ENCODE results near the gene POLR3A. TPM values are rescaled to one million over a fixed set of nuclear protein-coding genes. Genes with fewer than 3 reads are reported as not detected.
A peak's percentile ranks its signal among the peaks of the same experiment; 100 is the strongest.
"Not testable (repeated sequence)": the region's sequence is repeated elsewhere in the genome, so short reads cannot be mapped to it uniquely, and the experiment has no call there.

The POLR3A gene
- total RNA-seq, 2 experiments from 2014 or later, result 16.6 to 17.0 TPM

GRCh38 chr10:78064919-78065318 lies 35.6 kb upstream of the POLR3A start:
- intact Hi-C loops (cut with micrococcal nuclease); CTCF ChIA-PET; DNase-seq; POLR2A ChIA-PET; H3K4me1 Mint-ChIP-seq (ENCODE audit: low read depth); H3K9me3 Mint-ChIP-seq; H3K4me3 Mint-ChIP-seq; H3K27ac Mint-ChIP-seq; H3K27me3 Mint-ChIP-seq; H3K36me3 Mint-ChIP-seq: not testable (repeated sequence)

DNA sequence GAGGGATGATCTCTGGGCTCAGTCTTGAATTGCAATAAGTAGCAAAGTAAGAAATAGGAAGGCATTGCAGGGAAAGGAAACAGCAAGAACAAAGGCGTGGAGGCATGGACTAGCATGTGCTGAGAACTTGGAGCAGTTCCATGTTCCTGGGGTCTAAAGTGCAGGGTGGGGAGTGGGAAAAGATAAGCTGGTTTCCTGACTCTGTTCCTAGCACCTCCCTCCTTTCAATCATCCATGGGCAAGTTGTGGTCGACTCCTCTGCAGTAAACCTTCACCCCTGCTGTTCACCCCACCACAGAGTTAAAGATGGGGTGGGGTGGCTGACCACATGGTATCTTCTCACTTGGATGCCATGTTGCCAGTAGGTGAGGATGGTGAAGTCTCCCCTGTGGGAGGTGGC lies 33.9 kb upstream of the POLR3A start:
- Mint-ChIP-seq H3K36me3 (no peaks in the 10 kb centered on the region), H3K4me3 (no peak overlapping the region), H3K27me3 (peaks cover 7% of the 10 kb centered on the region), H3K9me3 (no peaks in the 10 kb centered on the region), H3K27ac (no peak overlapping the region), H3K4me1 (ENCODE audit: low read depth) (no peaks in the 10 kb centered on the region)
- DNase-seq, result no peak
- intact Hi-C loops (cut with micrococcal nuclease), result no loop called here
- POLR2A ChIA-PET, result no interaction called here
- CTCF ChIA-PET, result no interaction called here

GRCh38 chr10:78062296-78062695 lies 33.0 kb upstream of the POLR3A start:
- Mint-ChIP-seq H3K4me1 (ENCODE audit: low read depth) (no peaks in the 10 kb centered on the region), H3K36me3 (no peaks in the 10 kb centered on the region), H3K9me3 (no peaks in the 10 kb centered on the region), H3K27me3 (peaks cover 7% of the 10 kb centered on the region), H3K4me3 (no peak overlapping the region), H3K27ac (no peak overlapping the region)
- intact Hi-C loops (cut with micrococcal nuclease), result no loop called here
- no peak for DNase-seq
- CTCF ChIA-PET, result interaction anchor here (1.8 kb wide), 1 partner anchor 15 kb away, joined by 16 read pairs; no protein-coding TSS in a partner anchor
- POLR2A ChIA-PET, result no interaction called here

- no peaks in the 10 kb centered on the region for H3K9me3 Mint-ChIP-seq
- DNase-seq, result no peak
- intact Hi-C loops (cut with micrococcal nuclease), result no loop called here
- no peak overlapping the region for H3K27ac Mint-ChIP-seq
- no peaks in the 10 kb centered on the region for H3K4me1 Mint-ChIP-seq (ENCODE audit: low read depth)
- ChIA-PET POLR2A (no interaction called here), CTCF (no interaction called here)
- H3K4me3 Mint-ChIP-seq, result no peak overlapping the region
- H3K36me3 Mint-ChIP-seq, result no peaks in the 10 kb centered on the region
- H3K27me3 Mint-ChIP-seq, result peaks cover 6% of the 10 kb centered on the region
Observed at GRCh38 chr10:78059906-78060702, 30.8 kb upstream of the POLR3A start.

DNA sequence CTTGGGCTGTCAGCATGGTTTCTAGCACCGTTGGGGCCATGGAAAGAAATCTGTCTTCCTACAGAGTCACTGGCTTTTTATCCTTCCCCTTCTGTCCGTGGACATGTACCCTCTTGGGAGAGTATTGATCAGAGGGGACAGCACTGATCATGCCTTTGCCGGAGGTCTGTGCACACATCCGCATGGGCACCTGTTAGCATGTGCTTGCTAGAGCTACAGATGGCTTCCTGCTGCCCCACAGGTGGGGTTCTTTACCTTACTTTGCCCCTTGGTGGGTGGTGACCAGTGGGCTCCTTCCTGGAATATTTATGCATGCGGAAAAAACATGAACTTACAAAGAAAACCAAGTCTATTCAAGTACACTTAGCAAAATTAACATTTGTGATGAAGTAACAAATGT lies 29.2 kb upstream of the POLR3A start:
- Mint-ChIP-seq H3K4me3 (no peak overlapping the region), H3K36me3 (no peaks in the 10 kb centered on the region), H3K27ac (no peak overlapping the region), H3K4me1 (ENCODE audit: low read depth) (no peaks in the 10 kb centered on the region), H3K27me3 (peaks cover 6% of the 10 kb centered on the region), H3K9me3 (no peaks in the 10 kb centered on the region)
- intact Hi-C loops (cut with micrococcal nuclease), result no loop called here
- DNase-seq, result no peak
- POLR2A ChIA-PET, result no interaction called here
- CTCF ChIA-PET, result interaction anchor here (0.7 to 1.8 kb wide), 2 partner anchors 10 to 605 kb away, joined by 4 read pairs; no protein-coding TSS in a partner anchor

GRCh38 chr10:78053211-78053868 lies 24.0 kb upstream of the POLR3A start:
- Mint-ChIP-seq H3K27me3 (no peaks in the 10 kb centered on the region), H3K9me3 (no peaks in the 10 kb centered on the region), H3K36me3 (no peaks in the 10 kb centered on the region), H3K4me3 (no peak overlapping the region), H3K27ac (no peak overlapping the region), H3K4me1 (ENCODE audit: low read depth) (no peaks in the 10 kb centered on the region)
- ChIA-PET CTCF (interaction anchor here (1.0 to 1.7 kb wide), 2 partner anchors 1142 to 1149 kb away, joined by 4 to 6 read pairs; no protein-coding TSS in a partner anchor), POLR2A (no interaction called here)
- intact Hi-C loops (cut with micrococcal nuclease), result no loop called here
- DNase-seq, result no peak

- Mint-ChIP-seq H3K4me1 (ENCODE audit: low read depth) (peaks cover 12% of the 10 kb centered on the region), H3K36me3 (no peaks in the 10 kb centered on the region), H3K9me3 (no peaks in the 10 kb centered on the region), H3K27me3 (no peaks in the 10 kb centered on the region), H3K27ac (no peak overlapping the region), H3K4me3 (no peak overlapping the region)
- no peak for DNase-seq
- POLR2A ChIA-PET, result no interaction called here
- intact Hi-C loops (cut with micrococcal nuclease), result loop anchor here (5.0 to 10.0 kb wide), 2 partner anchors 715 to 1017 kb away; partner anchors contain the start of gene ZMIZ1
- CTCF ChIA-PET, result interaction anchor here (1.7 to 1.9 kb wide), 2 partner anchors 608 to 1146 kb away, joined by 7 to 9 read pairs; no protein-coding TSS in a partner anchor
Observed at GRCh38 chr10:78049851-78050250, 20.5 kb upstream of the POLR3A start.

DNA sequence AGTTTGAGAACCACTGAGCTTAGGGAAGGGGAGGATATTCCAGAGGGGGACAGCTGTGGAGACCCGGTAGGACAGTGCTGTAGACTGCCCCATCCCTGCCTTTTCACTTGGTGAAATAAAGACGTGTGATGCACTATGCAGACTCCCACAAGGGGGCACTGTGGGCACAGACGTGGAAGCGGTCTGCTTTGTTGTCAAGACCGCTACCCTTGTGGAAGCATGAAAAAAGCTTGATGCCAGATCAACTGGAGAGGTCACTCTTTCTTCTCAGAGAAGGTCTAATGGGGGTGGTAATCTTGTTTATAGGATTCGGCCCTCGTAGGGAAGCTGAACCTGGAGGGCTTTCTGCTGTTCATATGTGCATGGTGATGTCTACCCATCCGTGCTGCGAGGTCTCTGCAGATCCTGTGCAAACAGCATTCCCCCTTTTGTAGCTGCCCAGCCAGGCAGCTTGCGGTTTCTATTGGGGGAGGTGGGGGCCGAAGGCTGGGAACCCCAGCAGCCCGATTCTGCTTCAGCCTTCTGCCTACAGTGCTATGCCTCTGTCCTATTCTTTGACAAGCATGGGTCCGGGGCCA lies 18.1 kb upstream of the POLR3A start:
- DNase-seq, result peak; percentile 86
- peaks cover 28% of the 10 kb centered on the region for H3K4me1 Mint-ChIP-seq (ENCODE audit: low read depth)
- POLR2A ChIA-PET, result interaction anchor here (0.5 kb wide), 1 partner anchor 12 kb away, joined by 4 read pairs; no protein-coding TSS in a partner anchor
- H3K4me3 Mint-ChIP-seq, result no peak overlapping the region
- H3K36me3 Mint-ChIP-seq, result peaks cover 3% of the 10 kb centered on the region
- H3K27ac Mint-ChIP-seq, result no peak overlapping the region
- intact Hi-C loops (cut with micrococcal nuclease), result loop anchor here (1.0 to 10.0 kb wide), 5 partner anchors 391 to 1148 kb away; partner anchors contain the start of gene ZMIZ1
- H3K9me3 Mint-ChIP-seq, result no peaks in the 10 kb centered on the region
- CTCF ChIA-PET, result interaction anchor here (0.6 to 4.6 kb wide), 20 partner anchors 10 to 1155 kb away, joined by 3 to 64 read pairs (median 5); partner anchors contain the start of genes POLR3A and RPS24
- H3K27me3 Mint-ChIP-seq, result no peaks in the 10 kb centered on the region

DNA sequence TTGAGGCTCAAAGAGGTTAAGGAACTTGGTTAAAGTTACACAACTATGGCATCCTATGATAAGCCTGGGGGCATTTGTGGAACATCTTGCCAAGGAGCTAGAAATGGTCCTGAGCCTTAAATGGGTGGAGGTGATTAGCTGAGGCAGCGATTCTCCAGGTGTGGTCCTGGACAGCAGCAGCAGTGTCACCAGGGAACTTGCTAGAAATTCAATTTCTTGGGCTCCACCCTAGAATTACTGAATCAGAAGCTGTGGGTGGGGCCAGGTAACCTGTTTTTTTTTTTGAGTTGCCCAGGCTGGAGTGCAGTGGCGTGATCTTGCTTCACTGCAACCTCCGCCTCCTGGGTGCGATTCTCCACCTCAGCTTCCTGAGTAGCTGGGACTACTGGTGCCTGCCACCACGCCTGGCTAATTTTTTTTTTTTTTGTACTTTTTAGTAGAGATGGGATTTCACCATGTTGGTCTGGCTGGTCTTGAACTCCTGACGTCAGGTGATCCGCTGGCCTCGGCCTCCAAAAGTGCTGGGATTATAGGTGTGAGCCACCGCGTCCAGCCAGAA lies 17.5 kb upstream of the POLR3A start:
- no peak for DNase-seq
- CTCF ChIA-PET, result interaction anchor here (0.6 to 4.6 kb wide), 19 partner anchors 10 to 1156 kb away, joined by 3 to 64 read pairs (median 4); partner anchors contain the start of genes POLR3A and RPS24
- Mint-ChIP-seq H3K27me3 (no peaks in the 10 kb centered on the region), H3K36me3 (peaks cover 6% of the 10 kb centered on the region), H3K4me1 (ENCODE audit: low read depth) (peaks cover 31% of the 10 kb centered on the region), H3K4me3 (no peak overlapping the region), H3K27ac (no peak overlapping the region), H3K9me3 (no peaks in the 10 kb centered on the region)
- POLR2A ChIA-PET, result interaction anchor here (1.2 to 1.9 kb wide), 2 partner anchors 13 to 19 kb away, joined by 3 to 6 read pairs; no protein-coding TSS in a partner anchor
- intact Hi-C loops (cut with micrococcal nuclease), result loop anchor here (1.0 to 10.0 kb wide), 5 partner anchors 392 to 1149 kb away; partner anchors contain the start of gene ZMIZ1

DNA sequence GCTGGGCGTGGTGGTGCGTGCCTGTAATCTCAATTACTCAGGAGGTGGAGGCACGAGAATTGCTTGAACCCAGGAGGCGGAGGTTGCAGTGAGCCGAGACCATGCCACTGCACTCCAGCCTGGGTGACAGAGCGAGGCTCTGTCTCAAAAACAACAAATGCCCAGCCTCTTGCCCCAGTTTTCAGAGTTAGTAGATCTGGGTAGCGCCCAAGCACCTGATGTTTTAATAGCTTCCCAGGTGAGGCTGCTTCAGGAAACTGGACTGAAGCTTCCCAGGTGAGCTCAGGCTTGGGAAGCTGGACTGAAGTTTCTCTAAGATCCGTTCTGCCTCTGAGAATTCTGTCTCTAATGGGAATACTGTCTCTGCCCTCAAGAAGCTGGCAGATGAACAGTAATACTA lies 16.5 kb upstream of the POLR3A start:
- no peak for DNase-seq
- Mint-ChIP-seq H3K27me3 (no peaks in the 10 kb centered on the region), H3K27ac (no peak overlapping the region), H3K36me3 (peaks cover 15% of the 10 kb centered on the region), H3K9me3 (no peaks in the 10 kb centered on the region), H3K4me1 (ENCODE audit: low read depth) (peaks cover 40% of the 10 kb centered on the region), H3K4me3 (no peak overlapping the region)
- ChIA-PET CTCF (interaction anchor here (1.1 to 4.6 kb wide), 5 partner anchors 9 to 1158 kb away, joined by 3 to 64 read pairs (median 23); no protein-coding TSS in a partner anchor), POLR2A (interaction anchor here (0.6 to 1.9 kb wide), 3 partner anchors 12 to 29 kb away, joined by 3 to 6 read pairs (median 5); no protein-coding TSS in a partner anchor)
- intact Hi-C loops (cut with micrococcal nuclease), result loop anchor here (5.0 to 10.0 kb wide), 2 partner anchors 719 to 1021 kb away; partner anchors contain the start of gene ZMIZ1

DNA sequence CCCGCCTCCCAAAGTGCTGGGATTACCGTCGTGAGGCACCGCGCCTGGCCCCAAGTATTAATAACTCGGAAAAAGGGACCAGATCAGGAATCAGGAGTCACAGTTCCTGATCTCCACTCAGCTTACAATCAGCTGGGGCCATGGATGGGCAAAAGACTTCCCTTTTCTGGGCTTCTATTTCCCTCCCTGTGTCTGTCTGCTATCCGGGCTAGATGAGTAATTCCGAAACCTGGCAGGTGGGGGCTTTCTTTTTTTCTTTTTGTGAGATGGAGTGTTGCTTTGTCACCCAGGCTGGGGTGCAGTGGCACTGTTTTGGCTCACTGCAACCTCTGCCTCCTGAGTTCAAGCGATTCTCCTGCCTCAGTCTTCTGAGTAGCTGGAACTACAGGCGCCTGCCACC lies 15.9 kb upstream of the POLR3A start:
- Mint-ChIP-seq H3K4me1 (ENCODE audit: low read depth) (peaks cover 44% of the 10 kb centered on the region), H3K27me3 (no peaks in the 10 kb centered on the region), H3K9me3 (no peaks in the 10 kb centered on the region), H3K4me3 (no peak overlapping the region), H3K27ac (no peak overlapping the region), H3K36me3 (peaks cover 21% of the 10 kb centered on the region)
- intact Hi-C loops (cut with micrococcal nuclease), result loop anchor here (5.0 to 10.0 kb wide), 2 partner anchors 720 to 1022 kb away; partner anchors contain the start of gene ZMIZ1
- CTCF ChIA-PET, result interaction anchor here (1.1 to 4.6 kb wide), 4 partner anchors 14 to 1159 kb away, joined by 3 to 64 read pairs (median 14); no protein-coding TSS in a partner anchor
- POLR2A ChIA-PET, result interaction anchor here (1.2 to 1.9 kb wide), 2 partner anchors 9 to 11 kb away, joined by 3 to 6 read pairs; no protein-coding TSS in a partner anchor
- peak; percentile 62 for DNase-seq

Measured in activated CD4-positive, alpha-beta memory T cell treated with anti-CD3 and anti-CD28 coated beads for 36 hours (primary cell).